K562 (cell line): ENCODE measurements around the gene ERMARD.

Experiments used
- CTCF ChIP-seq, 3 experiments: IDR thresholded peaks in 2 of 3; conservative IDR thresholded peaks in 1 of 3; 2 replicates each; pipeline ENCODE4 v1.5.1; 2011 to 2012; ENCODE audit warnings: low read length in 3 of 3, mild to moderate bottlenecking in 3 of 3, control low read depth in 2 of 3, improper control_type of control experiment in 1 of 3, inconsistent platforms in 1 of 3, low read depth in 1 of 3, mixed read lengths in 1 of 3, moderate library complexity in 1 of 3; ENCODE audit not compliant: insufficient read depth in 2 of 3
- ELF4 ChIP-seq: fragments of 450-650 bp; formaldehyde crosslinking; IDR thresholded peaks from 2 replicates; pipeline ENCODE4 v1.4.0; 2022; ENCODE audit warnings: missing genetic modification characterization
- FOXM1 ChIP-seq, 2 experiments: fragments of 450-650 bp in 1 of 2; sonication (generic) in 1 of 2; formaldehyde crosslinking in 1 of 2; IDR thresholded peaks; 2 replicates each; pipeline versions ENCODE4 v1.6.1 to v1.9.0; 2017 to 2022; ENCODE audit warnings: low read depth in 2 of 2, mild to moderate bottlenecking in 2 of 2, missing genetic modification reagents in 1 of 2, moderate library complexity in 1 of 2
- POU5F1 ChIP-seq: fragments of 150-350 bp; IDR thresholded peaks from 2 replicates; pipeline ENCODE4 v1.6.1; 2014; ENCODE audit warnings: borderline replicate concordance, low read length, low read depth, mild to moderate bottlenecking; ENCODE audit not compliant: partially characterized antibody
- PTBP1 ChIP-seq: fragments of 200-400 bp; formaldehyde crosslinking; IDR thresholded peaks from 2 replicates; pipeline ENCODE4 v1.6.1; 2017; ENCODE audit warnings: low read depth, low read length
- REST ChIP-seq, 2 experiments: fragments of 450-650 bp; formaldehyde crosslinking in 1 of 2; IDR thresholded peaks; 2 replicates each; pipeline versions ENCODE4 v1.4.0 to v1.6.1; 2014 to 2020; ENCODE audit warnings: mild to moderate bottlenecking in 2 of 2, borderline replicate concordance in 1 of 2, low read depth in 1 of 2

DNA sequence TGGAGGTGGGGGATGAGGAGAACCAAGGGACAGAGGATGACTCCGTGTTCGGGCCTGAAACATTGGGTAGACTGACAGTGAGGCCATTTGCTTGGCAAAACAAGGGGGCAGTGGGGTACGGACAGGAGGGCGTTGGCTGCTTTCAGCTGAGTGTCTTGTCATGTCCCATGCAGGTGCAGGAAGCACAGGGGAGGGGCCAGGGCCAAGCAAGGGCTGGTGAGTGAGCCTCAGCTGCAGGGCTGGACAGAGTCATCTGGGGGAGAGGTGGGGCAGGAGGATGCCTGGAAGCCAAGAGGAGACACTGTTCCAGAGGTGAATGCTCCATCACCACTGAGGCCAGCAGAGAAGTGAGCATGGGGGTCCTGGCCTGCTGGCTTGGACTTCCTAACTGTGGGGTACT, 78.4 kb downstream of the ERMARD start:
- TF ChIP-seq ELF4 (CRISPR knock-in tag) (no peak), PTBP1 (no peak), REST (IDR thresholded peaks at IDR 0.05; ENCODE audit: borderline replicate concordance) (no peak), REST (CRISPR knock-in tag; IDR thresholded peaks at IDR 0.05; ENCODE audit: low read depth) (no peak), CTCF (IDR thresholded peaks at IDR 0.05 in 2 of 3, conservative IDR thresholded peaks at IDR 0.05 in 1 of 3; ENCODE audit: insufficient read depth in 2 of 3, low read depth in 1 of 3, low read length in 3 of 3) (no peak), POU5F1 (no peak), FOXM1 (IDR thresholded peaks at IDR 0.05; ENCODE audit: low read depth) (no peak), FOXM1 (CRISPR knock-in tag; IDR thresholded peaks at IDR 0.05; ENCODE audit: low read depth) (no peak)
